ENCODE measurements around the gene GLDN. TPM values are rescaled to one million over a fixed set of nuclear protein-coding genes. Genes with fewer than 3 reads are reported as not detected.

The GLDN gene
- polyA plus RNA-seq, 1 of the 3 experiments (the other 2 are of a cell fraction): not detected

DNA sequence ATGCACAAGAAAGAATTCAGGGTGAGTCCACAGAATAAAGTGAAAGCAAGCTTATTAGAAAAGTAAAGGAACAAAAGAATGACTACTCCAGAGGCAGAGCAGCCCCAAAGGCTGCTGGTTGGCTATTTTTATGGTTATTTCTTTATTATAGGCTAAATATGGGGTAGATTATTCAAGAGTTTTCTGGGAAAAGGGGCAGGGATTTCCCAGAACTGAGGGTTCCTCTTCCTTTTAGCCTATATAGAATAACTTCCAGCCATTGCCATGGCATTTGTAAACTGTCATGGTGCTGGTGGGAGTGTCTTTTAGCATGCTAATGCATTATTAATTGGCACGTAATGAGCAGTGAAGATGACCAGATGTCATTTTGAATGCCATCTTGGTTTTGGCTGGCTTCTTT lies 13.6 kb downstream of the GLDN start:
- Histone ChIP-seq H3K36me3 (replicated peaks in 1 of 2; ENCODE audit: control insufficient read depth in 1 of 2, insufficient read depth in 2 of 2, low read length in 1 of 2) (no peaks in the 10 kb centered on the region), H3K4me2 (no peak overlapping the region), H3F3A (replicated peaks; ENCODE audit: insufficient read depth) (no peaks in the 10 kb centered on the region), H3K9me3 (no peaks in the 10 kb centered on the region), H3K4me3 (ENCODE audit: low read depth in 2 of 2, low read length in 1 of 2) (no peak overlapping the region), H3K9me2 (no peaks in the 10 kb centered on the region), H4K20me1 (ENCODE audit: insufficient read depth) (no peaks in the 10 kb centered on the region), H3K9ac (no peak overlapping the region), H3K4me1 (ENCODE audit: control insufficient read depth in 1 of 2, insufficient read depth in 2 of 2, low read depth in 1 of 2, low read length in 1 of 2) (no peaks in the 10 kb centered on the region), H3K27ac (ENCODE audit: low read depth in 2 of 2, low read length in 1 of 2) (no peak overlapping the region), H2AFZ (ENCODE audit: low read depth) (no peak overlapping the region), H3K27me3 (ENCODE audit: insufficient read depth) (no peaks in the 10 kb centered on the region), H3K79me2 (ENCODE audit: insufficient read depth) (no peaks in the 10 kb centered on the region)
- CTCF ChIA-PET: interaction anchor here (1.1 kb wide), 1 partner anchor 19 kb away, joined by 3 read pairs; no protein-coding TSS in a partner anchor
- DNase-seq: no peak
- POLR2A ChIA-PET: no interaction called here
- TF ChIP-seq TCF12 (IDR thresholded peaks at IDR 0.05) (no peak), NFIC (IDR thresholded peaks at IDR 0.05; ENCODE audit: borderline replicate concordance) (no peak), TEAD4 (IDR thresholded peaks at IDR 0.05; ENCODE audit: borderline replicate concordance, insufficient read depth) (no peak), ZBTB33 (IDR thresholded peaks at IDR 0.05; ENCODE audit: borderline replicate concordance, low read depth) (no peak), USF2 (IDR thresholded peaks at IDR 0.05; ENCODE audit: borderline replicate concordance, low read depth, low read length) (no peak), MEF2A (IDR thresholded peaks at IDR 0.05; ENCODE audit: borderline replicate concordance, low read depth) (no peak), JUND (IDR thresholded peaks at IDR 0.05) (no peak), RXRA (IDR thresholded peaks at IDR 0.05; ENCODE audit: borderline replicate concordance, low read depth) (no peak), ELF1 (IDR thresholded peaks at IDR 0.05) (no peak), GABPA (IDR thresholded peaks at IDR 0.05; ENCODE audit: low read depth) (no peak), FOXM1 (IDR thresholded peaks at IDR 0.05; ENCODE audit: low read depth) (no peak), EZH2phosphoT487 (IDR thresholded peaks at IDR 0.05; ENCODE audit: borderline replicate concordance, low read depth) (no peak), CTCF (IDR thresholded peaks at IDR 0.05) (no peak), MXI1 (IDR thresholded peaks at IDR 0.05; ENCODE audit: low read depth, low read length) (no peak), CHD2 (IDR thresholded peaks at IDR 0.05; ENCODE audit: low read length, partially characterized antibody) (no peak)
- TF ChIP-seq, protein P1, sequence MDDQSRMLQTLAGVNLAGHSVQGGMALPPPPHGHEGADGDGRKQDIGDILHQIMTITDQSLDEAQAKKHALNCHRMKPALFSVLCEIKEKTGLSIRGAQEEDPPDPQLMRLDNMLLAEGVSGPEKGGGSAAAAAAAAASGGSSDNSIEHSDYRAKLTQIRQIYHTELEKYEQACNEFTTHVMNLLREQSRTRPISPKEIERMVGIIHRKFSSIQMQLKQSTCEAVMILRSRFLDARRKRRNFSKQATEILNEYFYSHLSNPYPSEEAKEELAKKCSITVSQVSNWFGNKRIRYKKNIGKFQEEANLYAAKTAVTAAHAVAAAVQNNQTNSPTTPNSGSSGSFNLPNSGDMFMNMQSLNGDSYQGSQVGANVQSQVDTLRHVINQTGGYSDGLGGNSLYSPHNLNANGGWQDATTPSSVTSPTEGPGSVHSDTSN (IDR thresholded peaks at IDR 0.05): no peak
- TF ChIP-seq, protein P2, sequence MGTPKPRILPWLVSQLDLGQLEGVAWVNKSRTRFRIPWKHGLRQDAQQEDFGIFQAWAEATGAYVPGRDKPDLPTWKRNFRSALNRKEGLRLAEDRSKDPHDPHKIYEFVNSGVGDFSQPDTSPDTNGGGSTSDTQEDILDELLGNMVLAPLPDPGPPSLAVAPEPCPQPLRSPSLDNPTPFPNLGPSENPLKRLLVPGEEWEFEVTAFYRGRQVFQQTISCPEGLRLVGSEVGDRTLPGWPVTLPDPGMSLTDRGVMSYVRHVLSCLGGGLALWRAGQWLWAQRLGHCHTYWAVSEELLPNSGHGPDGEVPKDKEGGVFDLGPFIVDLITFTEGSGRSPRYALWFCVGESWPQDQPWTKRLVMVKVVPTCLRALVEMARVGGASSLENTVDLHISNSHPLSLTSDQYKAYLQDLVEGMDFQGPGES (IDR thresholded peaks at IDR 0.05; ENCODE audit: low read depth, low read length): no peak
- TF ChIP-seq, protein P3, sequence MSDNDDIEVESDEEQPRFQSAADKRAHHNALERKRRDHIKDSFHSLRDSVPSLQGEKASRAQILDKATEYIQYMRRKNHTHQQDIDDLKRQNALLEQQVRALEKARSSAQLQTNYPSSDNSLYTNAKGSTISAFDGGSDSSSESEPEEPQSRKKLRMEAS (IDR thresholded peaks at IDR 0.05; ENCODE audit: low read depth): no peak
- TF ChIP-seq, protein P4, sequence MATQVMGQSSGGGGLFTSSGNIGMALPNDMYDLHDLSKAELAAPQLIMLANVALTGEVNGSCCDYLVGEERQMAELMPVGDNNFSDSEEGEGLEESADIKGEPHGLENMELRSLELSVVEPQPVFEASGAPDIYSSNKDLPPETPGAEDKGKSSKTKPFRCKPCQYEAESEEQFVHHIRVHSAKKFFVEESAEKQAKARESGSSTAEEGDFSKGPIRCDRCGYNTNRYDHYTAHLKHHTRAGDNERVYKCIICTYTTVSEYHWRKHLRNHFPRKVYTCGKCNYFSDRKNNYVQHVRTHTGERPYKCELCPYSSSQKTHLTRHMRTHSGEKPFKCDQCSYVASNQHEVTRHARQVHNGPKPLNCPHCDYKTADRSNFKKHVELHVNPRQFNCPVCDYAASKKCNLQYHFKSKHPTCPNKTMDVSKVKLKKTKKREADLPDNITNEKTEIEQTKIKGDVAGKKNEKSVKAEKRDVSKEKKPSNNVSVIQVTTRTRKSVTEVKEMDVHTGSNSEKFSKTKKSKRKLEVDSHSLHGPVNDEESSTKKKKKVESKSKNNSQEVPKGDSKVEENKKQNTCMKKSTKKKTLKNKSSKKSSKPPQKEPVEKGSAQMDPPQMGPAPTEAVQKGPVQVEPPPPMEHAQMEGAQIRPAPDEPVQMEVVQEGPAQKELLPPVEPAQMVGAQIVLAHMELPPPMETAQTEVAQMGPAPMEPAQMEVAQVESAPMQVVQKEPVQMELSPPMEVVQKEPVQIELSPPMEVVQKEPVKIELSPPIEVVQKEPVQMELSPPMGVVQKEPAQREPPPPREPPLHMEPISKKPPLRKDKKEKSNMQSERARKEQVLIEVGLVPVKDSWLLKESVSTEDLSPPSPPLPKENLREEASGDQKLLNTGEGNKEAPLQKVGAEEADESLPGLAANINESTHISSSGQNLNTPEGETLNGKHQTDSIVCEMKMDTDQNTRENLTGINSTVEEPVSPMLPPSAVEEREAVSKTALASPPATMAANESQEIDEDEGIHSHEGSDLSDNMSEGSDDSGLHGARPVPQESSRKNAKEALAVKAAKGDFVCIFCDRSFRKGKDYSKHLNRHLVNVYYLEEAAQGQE (IDR thresholded peaks at IDR 0.05; ENCODE audit: low read depth, low read length): no peak
- 50% methylated on average over 1 of the region's 1 CpG for WGBS (ENCODE audit: low lambda C conversion rate)

Data from SK-N-SH (cell line).